ENCODE results near the gene SLC43A2.
"Not testable (repeated sequence)": the region's sequence is repeated elsewhere in the genome, so short reads cannot be mapped to it uniquely, and the experiment has no call there.

Gene SLC43A2

GRCh38 chr17:1627982-1628855, at the start of gene SLC43A2:
Gene SLC43A2, minus strand, starts transcription at chr17:1628834. Its CDS starts 960 bp downstream, at chr17:1627874.
- peak; percentile 74 for DNase-seq (ENCODE audit: low read depth)

DNA sequence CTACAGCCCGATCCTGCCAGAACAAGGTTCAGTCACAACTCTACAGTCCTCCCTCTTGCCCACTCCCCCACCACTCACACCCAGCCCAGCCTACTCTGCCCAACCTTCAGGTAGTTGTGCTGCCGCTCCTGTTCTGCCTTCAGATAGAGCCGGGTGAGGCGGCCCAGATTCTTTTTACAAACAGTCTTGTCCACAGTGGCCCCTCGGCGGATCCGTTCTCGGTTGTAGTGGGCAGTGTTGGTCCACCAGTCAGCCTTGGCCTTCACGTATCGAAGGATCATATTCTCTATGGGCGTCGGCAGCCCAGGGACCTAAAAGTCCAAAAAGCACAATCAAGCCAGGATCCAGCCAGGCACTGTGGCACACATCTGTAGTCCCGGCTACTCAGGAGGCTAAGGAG, 47.8 kb upstream of the SLC43A2 start:
- DNase-seq (ENCODE audit: low read depth), result no peak

- DNase-seq (ENCODE audit: low read depth), result no peak
Observed at GRCh38 chr17:1673041-1673785, 44.6 kb upstream of the SLC43A2 start.

GRCh38 chr17:1663934-1664333, 35.3 kb upstream of the SLC43A2 start:
- not testable (repeated sequence) for DNase-seq (ENCODE audit: low read depth)

GRCh38 chr17:1661045-1661444, 32.4 kb upstream of the SLC43A2 start:
- DNase-seq (ENCODE audit: low read depth), result no peak

GRCh38 chr17:1658100-1658499, 29.5 kb upstream of the SLC43A2 start:
- no peak for DNase-seq (ENCODE audit: low read depth)

- no peak for DNase-seq (ENCODE audit: low read depth)
Observed at GRCh38 chr17:1653735-1654134, 25.1 kb upstream of the SLC43A2 start.

- not testable (repeated sequence) for DNase-seq (ENCODE audit: low read depth)
Observed at GRCh38 chr17:1652794-1653193, 24.2 kb upstream of the SLC43A2 start.

GRCh38 chr17:1651559-1651844, 22.9 kb upstream of the SLC43A2 start:
- no peak for DNase-seq (ENCODE audit: low read depth)

- DNase-seq (ENCODE audit: low read depth), result no peak
Observed at GRCh38 chr17:1650731-1651558, 22.3 kb upstream of the SLC43A2 start.

DNA sequence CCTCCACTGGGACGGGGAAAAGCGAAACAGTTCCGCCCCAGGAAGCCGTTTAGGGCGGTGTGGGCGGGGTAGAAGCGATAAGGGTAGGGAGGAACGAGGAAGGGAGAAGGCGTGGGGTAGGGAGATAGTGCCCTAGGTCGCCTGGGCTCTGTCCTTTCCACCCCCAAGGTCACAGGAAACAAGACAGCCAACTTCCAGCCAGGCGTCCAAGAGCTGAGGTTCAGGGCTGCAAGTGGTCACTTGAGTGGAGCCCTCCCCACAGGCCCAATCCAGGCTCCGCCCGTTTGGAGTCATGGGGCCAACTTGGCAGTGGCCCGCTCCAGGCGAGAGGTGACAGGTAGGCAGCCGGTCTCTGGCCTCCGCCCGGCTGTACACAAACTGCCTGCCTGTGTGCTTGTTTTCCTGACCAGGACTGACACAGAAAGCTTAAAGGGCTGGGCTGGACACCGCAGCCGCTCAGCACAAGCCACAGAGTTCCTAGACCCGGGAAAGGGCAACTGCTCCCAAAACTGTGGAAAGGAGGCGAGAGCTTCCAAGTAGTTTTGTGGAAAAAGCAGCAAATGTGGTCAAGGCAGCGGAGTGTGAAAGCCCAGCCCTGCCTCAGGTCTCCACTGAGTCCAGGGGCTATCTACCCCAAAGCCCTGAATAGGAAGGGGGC, 21.3 kb upstream of the SLC43A2 start, which contains the start of gene RILP:
Gene RILP (minus strand): TSS at position 23 of the 658 bp plus-strand sequence. CDS start 62 bp downstream, outside the sequence.
- no peak for DNase-seq (ENCODE audit: low read depth)

DNA sequence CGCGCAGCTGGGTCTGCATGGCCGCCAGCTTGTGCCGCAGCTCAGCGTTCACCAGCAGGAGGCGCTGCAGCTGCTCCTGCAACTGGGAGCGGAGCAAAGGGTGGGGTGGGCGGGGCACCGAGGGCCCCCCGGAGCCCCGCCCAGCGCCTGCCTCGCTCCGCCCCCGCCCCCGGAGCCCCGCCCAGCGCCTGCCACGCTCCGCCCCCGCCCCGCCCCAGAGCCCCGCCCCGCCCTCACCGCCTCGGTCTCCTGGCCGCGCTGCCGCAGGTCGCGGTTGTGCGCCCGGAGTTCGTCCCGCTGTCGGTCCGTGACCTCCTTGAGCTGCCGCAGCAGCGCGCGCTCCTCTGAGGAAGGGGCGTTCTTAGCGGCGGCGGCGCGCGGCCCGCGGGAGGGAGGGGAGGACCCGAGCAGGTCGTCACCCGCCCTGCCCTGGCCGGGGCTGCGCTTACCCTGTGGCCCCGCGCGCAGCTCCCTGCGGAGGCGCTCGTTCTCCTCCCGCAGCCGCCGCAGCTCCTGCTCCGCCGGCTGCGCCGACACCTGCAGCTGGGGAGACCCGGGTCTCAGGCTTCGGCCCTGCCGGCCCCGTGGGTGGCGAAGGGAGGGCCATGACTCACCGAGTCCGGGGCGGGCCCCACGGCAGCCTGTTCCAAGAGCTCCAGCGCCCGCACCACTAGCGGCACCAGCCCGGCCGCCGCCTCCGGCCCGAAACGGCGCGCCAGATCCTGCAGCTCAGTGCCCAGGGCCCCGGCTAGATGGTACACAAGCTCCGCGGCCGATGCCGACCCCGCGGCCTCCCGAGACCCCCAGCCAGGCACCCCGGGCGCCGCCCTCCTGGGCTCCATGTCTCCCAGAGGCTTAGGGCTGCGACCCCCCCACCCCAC, 20.6 kb upstream of the SLC43A2 start:
- DNase-seq (ENCODE audit: low read depth), result peak; percentile 94

DNA sequence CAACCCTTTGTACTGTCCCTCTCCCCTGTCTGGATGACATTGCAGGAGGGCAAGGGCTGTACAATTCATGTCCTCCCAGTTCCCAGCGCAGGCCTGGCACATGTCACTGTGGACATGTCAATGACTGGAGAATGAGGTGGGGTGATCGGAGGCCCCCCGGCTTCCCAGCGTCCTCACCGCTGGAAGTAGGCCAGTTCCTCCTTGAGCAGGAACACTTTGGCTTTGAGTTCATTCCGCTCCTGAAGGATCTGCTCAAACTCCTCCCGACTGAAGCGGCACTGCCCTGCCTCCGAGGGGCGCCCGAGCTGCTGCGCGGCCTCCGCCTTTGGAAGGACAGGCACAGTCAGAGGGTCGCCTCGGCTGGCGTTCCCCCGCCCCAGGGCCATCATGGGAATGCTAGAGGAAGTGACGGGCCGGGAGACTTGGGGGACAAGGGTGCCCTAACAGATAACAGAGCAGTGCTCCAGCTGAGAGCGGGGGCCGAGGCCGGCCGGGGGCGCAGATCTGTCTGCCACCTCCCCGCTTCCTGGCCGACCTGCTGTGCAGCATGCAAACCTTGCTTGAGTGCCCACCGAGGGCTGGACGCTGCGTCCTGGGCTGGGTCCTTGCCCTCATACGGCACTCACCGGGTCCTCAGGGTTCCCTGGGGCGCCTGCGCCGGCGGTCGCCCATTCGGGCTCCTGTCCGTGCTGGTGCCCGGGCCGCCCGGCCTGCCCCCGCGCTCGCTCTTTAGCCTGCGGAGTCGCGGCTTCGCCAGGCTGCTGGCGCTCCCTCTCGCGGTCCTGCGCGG, 19.7 kb upstream of the SLC43A2 start:
- DNase-seq (ENCODE audit: low read depth), result peak; percentile 30

DNA sequence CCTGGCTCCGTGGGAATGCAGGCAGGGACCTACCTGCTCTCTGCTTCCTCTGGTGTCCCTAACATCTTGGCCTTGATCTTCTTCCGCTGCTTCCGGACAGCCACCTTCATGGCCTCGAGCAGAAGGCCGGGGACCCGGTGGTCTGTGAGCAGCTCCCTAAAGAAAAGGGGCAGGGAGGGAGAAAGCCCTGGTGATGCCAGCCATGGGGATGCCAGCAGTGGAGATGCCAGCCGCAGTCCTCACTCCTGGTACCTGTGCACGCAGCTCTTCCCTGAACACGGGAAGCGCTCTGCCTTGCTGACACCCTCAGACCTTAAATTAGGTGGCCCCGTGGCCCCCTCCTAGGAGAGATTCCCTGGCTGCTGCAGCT, 19.2 kb upstream of the SLC43A2 start:
- DNase-seq (ENCODE audit: low read depth), result no peak

DNA sequence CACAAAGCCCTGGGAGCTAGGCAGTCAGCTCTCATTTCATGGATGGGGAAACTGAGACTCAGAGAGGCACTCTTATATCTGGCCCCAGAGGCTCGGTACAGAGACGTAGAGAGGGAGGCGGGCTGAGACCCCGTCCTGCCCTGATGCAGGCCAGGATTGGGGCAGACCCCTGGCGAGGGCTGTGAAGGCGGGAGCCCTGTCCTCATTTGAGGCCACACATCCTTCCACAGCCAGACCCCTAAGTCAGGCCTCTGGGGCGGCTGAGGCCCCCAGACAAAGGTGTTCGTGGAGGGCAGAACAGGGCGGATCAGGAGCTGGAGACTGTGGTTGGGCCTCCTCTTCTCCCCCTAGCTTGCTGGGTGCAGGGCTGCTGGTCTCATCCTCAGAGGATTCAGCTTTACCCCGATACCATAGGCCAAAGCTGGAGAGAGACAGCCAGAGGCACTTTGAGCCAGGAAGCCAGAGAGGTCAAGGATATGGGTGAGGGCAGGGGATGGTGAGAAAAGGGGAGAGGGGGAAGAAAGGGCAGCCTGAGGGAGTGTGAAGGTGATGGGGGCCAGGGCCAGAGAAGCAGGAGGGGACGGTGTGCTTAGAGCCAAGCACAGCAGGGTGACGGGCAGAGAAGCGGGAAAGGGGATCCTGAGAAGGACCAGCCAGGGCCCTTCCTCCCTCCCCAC, 17.7 kb upstream of the SLC43A2 start:
- no peak for DNase-seq (ENCODE audit: low read depth)

DNA sequence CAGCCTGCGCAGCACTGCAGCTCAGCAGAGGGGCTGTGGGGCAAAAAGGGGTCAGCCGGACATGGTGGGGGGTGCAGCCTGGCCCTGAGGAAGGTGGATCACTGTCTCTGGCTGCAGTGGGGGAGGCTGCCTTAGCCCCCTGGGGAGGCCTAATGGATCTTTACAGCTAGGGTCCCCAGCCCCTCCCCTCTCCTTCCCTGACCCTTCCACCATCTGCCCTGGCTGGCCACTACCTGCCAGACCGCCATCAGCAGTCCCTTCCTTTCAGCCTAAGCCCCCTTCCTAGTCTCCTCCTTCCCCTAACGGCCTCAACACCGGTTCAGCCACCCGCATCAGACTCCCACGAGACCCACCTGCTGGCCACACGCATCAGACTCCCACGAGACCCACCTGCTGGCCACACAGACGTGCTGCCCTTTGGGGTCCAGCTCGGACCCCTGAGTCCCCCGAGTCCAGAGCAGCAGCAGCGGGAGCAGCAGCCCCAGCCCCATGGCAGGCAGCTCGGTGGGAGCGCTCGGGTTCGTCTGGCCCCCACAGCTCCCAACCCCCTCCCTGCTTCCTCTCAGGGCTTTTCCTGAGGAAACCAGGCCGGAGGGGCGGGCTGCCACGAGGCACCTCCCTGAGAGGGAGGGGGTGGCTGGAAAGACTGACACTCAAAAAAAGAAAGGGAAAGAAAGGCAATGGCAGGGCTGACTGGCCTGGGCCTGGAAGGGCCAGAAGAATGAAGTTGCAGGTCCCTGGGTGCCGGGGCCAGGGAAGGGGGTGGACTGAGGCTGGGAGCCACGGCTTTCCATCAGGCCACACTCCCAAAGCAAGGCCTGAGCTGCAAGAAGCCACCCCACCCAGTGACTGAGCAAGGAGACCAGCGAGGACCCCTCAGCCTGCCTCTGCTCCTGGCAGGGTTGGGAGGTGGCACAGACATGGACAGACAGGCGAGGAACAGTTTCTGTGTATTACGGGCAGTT, 16.9 kb upstream of the SLC43A2 start, which contains the start of gene SCARF1:
Gene SCARF1 (minus strand): TSS at position 526 of the 965 bp plus-strand sequence. CDS start 35 bp downstream, at position 491.
- no peak for DNase-seq (ENCODE audit: low read depth)

DNA sequence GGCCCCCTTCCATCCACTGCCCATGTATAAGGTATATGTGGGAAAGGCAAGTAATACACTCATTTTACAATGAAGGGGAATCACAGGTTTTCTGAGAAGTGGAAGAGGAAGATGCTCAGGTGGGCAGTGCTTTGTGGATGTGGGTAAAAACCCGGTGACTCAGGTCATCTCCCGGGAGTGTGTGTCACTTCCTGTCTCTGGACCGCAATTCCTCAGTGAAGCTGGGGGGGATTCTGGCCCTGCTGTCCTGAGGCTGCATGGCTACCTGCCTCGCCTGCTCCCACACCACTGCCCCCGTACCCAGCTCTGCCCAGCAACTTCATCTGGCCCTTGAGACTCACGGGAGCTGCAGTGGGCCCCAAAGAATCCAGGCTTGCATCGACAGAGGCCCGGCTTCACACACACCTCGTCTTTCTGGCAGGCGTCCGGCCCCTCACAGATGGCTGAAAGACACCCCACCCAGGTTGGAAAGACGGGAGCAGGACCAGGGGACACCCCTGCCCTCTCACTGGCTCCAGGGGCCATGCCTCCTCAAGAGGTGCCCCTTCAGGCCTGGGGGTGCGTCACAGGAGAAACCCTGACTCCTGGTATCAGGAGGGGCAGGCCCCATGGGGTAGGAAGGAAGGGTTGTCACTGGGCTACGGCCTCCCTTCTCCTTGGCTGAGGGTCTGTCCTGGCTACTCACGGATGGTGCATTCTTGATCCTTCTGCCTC, 16.0 kb upstream of the SLC43A2 start:
- peak; percentile 70 for DNase-seq (ENCODE audit: low read depth)

All from EH (cell line).